ENCODE data around the gene TBATA.

TBATA gene

GRCh38 chr10:70807556-70807955, 22.4 kb upstream of the TBATA start:
- no peaks in the 10 kb centered on the region for H3K27me3 ChIP-seq (ENCODE audit: control insufficient read depth, insufficient read depth, low read length)
- H3K9ac ChIP-seq (ENCODE audit: low read depth, low read length), result no peak overlapping the region
- H3K36me3 ChIP-seq (ENCODE audit: control insufficient read depth, insufficient read depth, low read length), result no peaks in the 10 kb centered on the region
- H3K4me3 ChIP-seq (ENCODE audit: low read depth, low read length), result no peak overlapping the region
- 0 out of 2 replicates have a peak, but pooled peaks cover 4% of the 10 kb centered on the region for H3K4me1 ChIP-seq (ENCODE audit: control insufficient read depth, insufficient read depth, low read length)
- H3K27ac ChIP-seq (ENCODE audit: low read depth, low read length), result no peak overlapping the region
- no peaks in the 10 kb centered on the region for H3K9me3 ChIP-seq (ENCODE audit: control insufficient read depth, insufficient read depth, low read length)

GRCh38 chr10:70806841-70807240, 21.7 kb upstream of the TBATA start:
- Histone ChIP-seq H3K27ac (ENCODE audit: low read depth, low read length) (no peak overlapping the region), H3K4me3 (ENCODE audit: low read depth, low read length) (no peak overlapping the region), H3K4me1 (ENCODE audit: control insufficient read depth, insufficient read depth, low read length) (0 out of 2 replicates have a peak, but pooled peaks cover 4% of the 10 kb centered on the region)

DNA sequence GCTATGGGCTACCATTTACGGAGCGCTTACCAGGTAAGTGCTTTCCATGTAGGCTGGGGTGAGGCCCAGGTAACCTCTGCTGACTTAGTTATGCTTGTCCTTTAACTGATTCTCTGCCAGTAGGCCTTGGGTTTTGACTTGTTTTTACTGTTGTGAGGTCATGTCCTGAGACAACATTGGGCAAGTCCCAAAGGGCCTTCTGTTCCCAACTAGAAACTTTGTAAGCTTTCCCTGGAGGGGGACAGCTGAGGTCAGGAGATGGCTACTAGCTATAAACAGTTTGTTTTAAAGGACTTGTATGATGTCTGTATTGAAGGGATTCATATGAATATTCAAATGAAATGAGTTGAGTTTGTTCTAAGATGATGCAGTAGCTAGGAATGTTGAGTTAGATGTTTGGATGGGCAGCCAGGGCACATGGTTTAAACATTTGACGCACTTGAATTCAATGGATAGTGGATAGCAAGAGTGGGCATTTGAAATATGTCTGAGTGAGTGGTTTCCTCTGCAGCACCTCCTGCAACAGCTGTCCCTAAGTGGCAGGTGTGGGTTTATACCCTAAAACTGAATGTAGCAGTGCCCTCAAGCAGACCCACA, 20.5 kb upstream of the TBATA start:
- H3K4me1 ChIP-seq (ENCODE audit: control insufficient read depth, insufficient read depth, low read length), result 0 out of 2 replicates have a peak, but pooled peaks cover 4% of the 10 kb centered on the region
- no peaks in the 10 kb centered on the region for H3K36me3 ChIP-seq (ENCODE audit: control insufficient read depth, insufficient read depth, low read length)
- H3K4me3 ChIP-seq (ENCODE audit: low read depth, low read length), result no peak overlapping the region
- H3K27me3 ChIP-seq (ENCODE audit: control insufficient read depth, insufficient read depth, low read length), result no peaks in the 10 kb centered on the region
- no peaks in the 10 kb centered on the region for H3K9me3 ChIP-seq (ENCODE audit: control insufficient read depth, insufficient read depth, low read length)
- no peak overlapping the region for H3K9ac ChIP-seq (ENCODE audit: low read depth, low read length)
- H3K27ac ChIP-seq (ENCODE audit: low read depth, low read length), result no peak overlapping the region

More at GRCh38 chr10:70806841-70807240, 21.7 kb upstream of the TBATA start:
- Histone ChIP-seq H3K36me3 (ENCODE audit: control insufficient read depth, insufficient read depth, low read length) (no peaks in the 10 kb centered on the region), H3K9me3 (ENCODE audit: control insufficient read depth, insufficient read depth, low read length) (no peaks in the 10 kb centered on the region), H3K27me3 (ENCODE audit: control insufficient read depth, insufficient read depth, low read length) (no peaks in the 10 kb centered on the region), H3K9ac (ENCODE audit: low read depth, low read length) (no peak overlapping the region)

DNA sequence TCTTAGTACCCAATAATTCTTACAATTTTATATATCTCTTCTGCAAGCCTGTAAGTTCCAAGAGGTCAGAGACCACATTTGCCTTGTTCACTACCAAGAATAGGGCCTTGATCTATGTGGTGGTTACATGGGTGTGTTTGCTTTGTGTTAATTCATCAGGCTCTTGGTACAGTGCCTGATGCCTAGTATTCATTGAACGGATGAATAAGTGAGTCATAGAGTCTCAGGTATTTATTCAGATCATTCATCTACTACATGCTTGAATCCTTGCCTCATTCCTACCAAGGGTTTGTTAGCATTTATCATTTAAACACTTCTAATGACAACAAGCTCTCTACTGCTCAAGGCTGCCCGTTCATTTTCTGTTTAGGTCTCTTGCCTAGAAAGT, 19.2 kb upstream of the TBATA start:
- Histone ChIP-seq H3K27me3 (ENCODE audit: control insufficient read depth, insufficient read depth, low read length) (no peaks in the 10 kb centered on the region), H3K36me3 (ENCODE audit: control insufficient read depth, insufficient read depth, low read length) (no peaks in the 10 kb centered on the region), H3K27ac (ENCODE audit: low read depth, low read length) (no peak overlapping the region), H3K4me3 (ENCODE audit: low read depth, low read length) (no peak overlapping the region), H3K9ac (ENCODE audit: low read depth, low read length) (no peak overlapping the region), H3K4me1 (ENCODE audit: control insufficient read depth, insufficient read depth, low read length) (0 out of 2 replicates have a peak, but pooled peaks cover 4% of the 10 kb centered on the region), H3K9me3 (ENCODE audit: control insufficient read depth, insufficient read depth, low read length) (no peaks in the 10 kb centered on the region)

GRCh38 chr10:70803775-70804420, 18.7 kb upstream of the TBATA start:
- Histone ChIP-seq H3K36me3 (ENCODE audit: control insufficient read depth, insufficient read depth, low read length) (no peaks in the 10 kb centered on the region), H3K4me1 (ENCODE audit: control insufficient read depth, insufficient read depth, low read length) (0 out of 2 replicates have a peak, but pooled peaks cover 4% of the 10 kb centered on the region), H3K27ac (ENCODE audit: low read depth, low read length) (no peak overlapping the region), H3K9ac (ENCODE audit: low read depth, low read length) (no peak overlapping the region), H3K4me3 (ENCODE audit: low read depth, low read length) (no peak overlapping the region), H3K27me3 (ENCODE audit: control insufficient read depth, insufficient read depth, low read length) (no peaks in the 10 kb centered on the region), H3K9me3 (ENCODE audit: control insufficient read depth, insufficient read depth, low read length) (no peaks in the 10 kb centered on the region)

- Histone ChIP-seq H3K27me3 (ENCODE audit: control insufficient read depth, insufficient read depth, low read length) (no peaks in the 10 kb centered on the region), H3K27ac (ENCODE audit: low read depth, low read length) (no peak overlapping the region), H3K9me3 (ENCODE audit: control insufficient read depth, insufficient read depth, low read length) (no peaks in the 10 kb centered on the region), H3K4me3 (ENCODE audit: low read depth, low read length) (no peak overlapping the region), H3K9ac (ENCODE audit: low read depth, low read length) (no peak overlapping the region), H3K4me1 (ENCODE audit: control insufficient read depth, insufficient read depth, low read length) (0 out of 2 replicates have a peak, but pooled peaks cover under 1% of the 10 kb centered on the region), H3K36me3 (ENCODE audit: control insufficient read depth, insufficient read depth, low read length) (no peaks in the 10 kb centered on the region)
Measured at GRCh38 chr10:70801854-70802253, 16.7 kb upstream of the TBATA start.

GRCh38 chr10:70799124-70799523, 13.9 kb upstream of the TBATA start:
- no peaks in the 10 kb centered on the region for H3K9me3 ChIP-seq (ENCODE audit: control insufficient read depth, insufficient read depth, low read length)
- no peak overlapping the region for H3K27ac ChIP-seq (ENCODE audit: low read depth, low read length)
- no peaks in the 10 kb centered on the region for H3K4me1 ChIP-seq (ENCODE audit: control insufficient read depth, insufficient read depth, low read length)
- H3K9ac ChIP-seq (ENCODE audit: low read depth, low read length), result no peak overlapping the region
- no peaks in the 10 kb centered on the region for H3K27me3 ChIP-seq (ENCODE audit: control insufficient read depth, insufficient read depth, low read length)
- no peak overlapping the region for H3K4me3 ChIP-seq (ENCODE audit: low read depth, low read length)
- H3K36me3 ChIP-seq (ENCODE audit: control insufficient read depth, insufficient read depth, low read length), result no peaks in the 10 kb centered on the region

DNA sequence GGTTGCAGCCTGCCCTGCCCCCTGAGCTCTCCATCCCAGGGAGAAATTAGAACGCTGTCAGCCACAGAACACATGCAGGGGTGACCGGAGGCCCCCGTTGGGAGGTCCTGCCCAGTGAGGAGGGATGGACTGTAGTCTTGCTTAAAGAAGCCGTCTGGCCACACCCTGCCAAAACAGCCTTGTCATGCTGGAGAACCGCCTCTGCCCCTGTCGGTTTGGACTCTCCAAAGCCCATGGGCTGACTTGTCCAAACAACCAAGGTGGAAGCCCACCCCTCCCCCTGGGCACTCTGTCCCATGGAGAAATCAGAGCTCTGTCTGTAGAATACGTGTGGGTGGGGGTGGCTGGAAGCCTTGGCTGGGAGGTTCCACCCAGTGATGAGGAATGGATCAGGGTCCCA, 12.7 kb upstream of the TBATA start:
- H3K27me3 ChIP-seq (ENCODE audit: control insufficient read depth, insufficient read depth, low read length), result no peaks in the 10 kb centered on the region
- H3K4me1 ChIP-seq (ENCODE audit: control insufficient read depth, insufficient read depth, low read length), result no peaks in the 10 kb centered on the region
- H3K9ac ChIP-seq (ENCODE audit: low read depth, low read length), result no peak overlapping the region
- no peak overlapping the region for H3K4me3 ChIP-seq (ENCODE audit: low read depth, low read length)
- H3K36me3 ChIP-seq (ENCODE audit: control insufficient read depth, insufficient read depth, low read length), result no peaks in the 10 kb centered on the region
- H3K27ac ChIP-seq (ENCODE audit: low read depth, low read length), result no peak overlapping the region
- no peaks in the 10 kb centered on the region for H3K9me3 ChIP-seq (ENCODE audit: control insufficient read depth, insufficient read depth, low read length)

- Histone ChIP-seq H3K9me3 (ENCODE audit: control insufficient read depth, insufficient read depth, low read length) (no peaks in the 10 kb centered on the region), H3K4me3 (ENCODE audit: low read depth, low read length) (no peak overlapping the region), H3K27me3 (ENCODE audit: control insufficient read depth, insufficient read depth, low read length) (no peaks in the 10 kb centered on the region), H3K36me3 (ENCODE audit: control insufficient read depth, insufficient read depth, low read length) (no peaks in the 10 kb centered on the region), H3K4me1 (ENCODE audit: control insufficient read depth, insufficient read depth, low read length) (no peaks in the 10 kb centered on the region), H3K27ac (ENCODE audit: low read depth, low read length) (no peak overlapping the region), H3K9ac (ENCODE audit: low read depth, low read length) (no peak overlapping the region)
Measured at GRCh38 chr10:70795613-70796012, 10.4 kb upstream of the TBATA start.

GRCh38 chr10:70791386-70792039, 6.3 kb upstream of the TBATA start:
- H3K9me3 ChIP-seq (ENCODE audit: control insufficient read depth, insufficient read depth, low read length), result no peaks in the 10 kb centered on the region
- no peaks in the 10 kb centered on the region for H3K27me3 ChIP-seq (ENCODE audit: control insufficient read depth, insufficient read depth, low read length)
- H3K4me3 ChIP-seq (ENCODE audit: low read depth, low read length), result no peak overlapping the region
- H3K27ac ChIP-seq (ENCODE audit: low read depth, low read length), result no peak overlapping the region
- no peaks in the 10 kb centered on the region for H3K4me1 ChIP-seq (ENCODE audit: control insufficient read depth, insufficient read depth, low read length)
- H3K9ac ChIP-seq (ENCODE audit: low read depth, low read length), result no peak overlapping the region
- no peaks in the 10 kb centered on the region for H3K36me3 ChIP-seq (ENCODE audit: control insufficient read depth, insufficient read depth, low read length)

- Histone ChIP-seq H3K9ac (ENCODE audit: low read depth, low read length) (no peak overlapping the region), H3K4me1 (ENCODE audit: control insufficient read depth, insufficient read depth, low read length) (no peaks in the 10 kb centered on the region), H3K27me3 (ENCODE audit: control insufficient read depth, insufficient read depth, low read length) (no peaks in the 10 kb centered on the region), H3K27ac (ENCODE audit: low read depth, low read length) (no peak overlapping the region), H3K36me3 (ENCODE audit: control insufficient read depth, insufficient read depth, low read length) (no peaks in the 10 kb centered on the region), H3K9me3 (ENCODE audit: control insufficient read depth, insufficient read depth, low read length) (no peaks in the 10 kb centered on the region), H3K4me3 (ENCODE audit: low read depth, low read length) (no peak overlapping the region)
Measured at GRCh38 chr10:70786799-70787415, 1.7 kb upstream of the TBATA start.

All from HUES48 (cell line).